Astrocyte of the cerebellum (primary cell): Measurements from ENCODE around the gene CFAP299.
"Not testable (repeated sequence)": the region's sequence is repeated elsewhere in the genome, so short reads cannot be mapped to it uniquely, and the experiment has no call there.

ENCODE experiments used
- DNase-seq: peaks from one replicate; pipeline ENCODE4 v3.0.0-alpha.2; 2011; ENCODE audit warnings: low read depth
- H3K4me3 ChIP-seq: 2 replicates; pipeline ENCODE4 v1.5.1; 2011; ENCODE audit warnings: mild to moderate bottlenecking, low read depth, low read length, moderate library complexity
- CTCF ChIP-seq: IDR thresholded peaks from 2 replicates; pipeline ENCODE4 v1.5.1; 2012; ENCODE audit warnings: low read length, low read depth, moderate library complexity, mild to moderate bottlenecking; ENCODE audit errors: missing control alignments
- in situ Hi-C: cut with HindIII; loops from 2 replicates; pipeline ENCODE4 v1.10.0; 2017; ENCODE audit warnings: low sequenced_read_pairs

CFAP299 gene

GRCh38 chr4:80678413-80678812 lies 342.9 kb downstream of the CFAP299 start:
- TF ChIP-seq CTCF = no peak
- H3K4me3 ChIP-seq = no peak overlapping the region
- in situ Hi-C loops = no loop called here
- no peak for DNase-seq

GRCh38 chr4:80680934-80681333 lies 345.4 kb downstream of the CFAP299 start:
- no peak overlapping the region for H3K4me3 ChIP-seq
- TF ChIP-seq CTCF = no peak
- no peak for DNase-seq
- in situ Hi-C loops = no loop called here

- in situ Hi-C loops = no loop called here
- TF ChIP-seq CTCF = no peak
- H3K4me3 ChIP-seq = no peak overlapping the region
- no peak for DNase-seq
These were observed 349.7 kb downstream of the CFAP299 start for GRCh38 chr4:80685214-80685613.

GRCh38 chr4:80687736-80688135 lies 352.2 kb downstream of the CFAP299 start:
- DNase-seq, in situ Hi-C loops, H3K4me3 ChIP-seq: not testable (repeated sequence)

GRCh38 chr4:80694171-80694570 lies 358.6 kb downstream of the CFAP299 start:
- DNase-seq = peak; percentile 13
- no peak for TF ChIP-seq CTCF
- no peak overlapping the region for H3K4me3 ChIP-seq
- in situ Hi-C loops = no loop called here

- peak; percentile 13 for DNase-seq
- in situ Hi-C loops = no loop called here
- TF ChIP-seq CTCF = no peak
- no peak overlapping the region for H3K4me3 ChIP-seq
These were observed 369.8 kb downstream of the CFAP299 start for GRCh38 chr4:80705311-80705710.

GRCh38 chr4:80709082-80709869 lies 373.7 kb downstream of the CFAP299 start:
- in situ Hi-C loops = no loop called here
- DNase-seq = no peak
- no peak for TF ChIP-seq CTCF
- no peak overlapping the region for H3K4me3 ChIP-seq
